ENCODE measurements around the gene GALK1.
"Not testable (repeated sequence)": the region's sequence is repeated elsewhere in the genome, so short reads cannot be mapped to it uniquely, and the experiment has no call there.

GALK1 gene

DNA sequence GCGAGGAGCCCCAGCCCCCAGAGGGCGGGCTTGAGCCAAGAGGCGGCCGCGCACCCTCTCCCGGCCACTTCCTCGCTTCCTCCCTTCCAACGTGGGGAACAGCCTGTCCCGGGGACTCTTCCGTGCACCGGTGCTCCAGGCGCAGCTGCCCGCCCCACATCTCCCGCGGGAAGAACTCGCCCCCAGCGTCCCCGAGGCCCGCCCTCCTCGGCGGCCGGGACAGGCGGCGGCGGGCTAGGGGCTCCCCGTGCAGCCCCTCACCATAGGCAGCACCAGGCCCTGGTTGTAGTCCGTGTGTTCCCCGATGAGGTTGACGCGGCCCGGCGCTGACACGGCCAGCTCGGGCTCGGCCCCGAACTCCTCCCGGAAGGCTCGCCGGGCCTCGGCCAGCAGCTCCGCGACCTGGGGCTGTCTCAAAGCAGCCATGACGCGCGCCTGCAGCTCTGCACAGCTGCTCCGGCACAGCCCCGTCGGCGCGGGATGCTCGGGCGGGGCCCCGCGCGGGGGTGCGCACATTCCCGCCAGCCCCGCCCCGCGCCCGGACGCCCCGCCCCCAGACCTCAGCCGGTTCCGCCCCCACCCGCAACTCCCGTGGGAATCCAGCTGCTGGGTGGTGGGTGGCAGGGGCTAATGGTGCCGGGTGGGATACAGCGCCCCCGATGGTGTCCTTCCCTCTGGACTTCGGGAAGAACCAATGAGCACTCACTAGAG, at the start of gene GALK1:
TSS of gene GALK1 (minus strand) at position 482 of the 711 bp plus-strand sequence. CDS start at position 426, 56 bp downstream.
- no peak for DNase-seq

- no peak for DNase-seq
Measured at GRCh38 chr17:75814021-75814395, 49.0 kb upstream of the GALK1 start.

- DNase-seq: no peak
Measured at GRCh38 chr17:75813081-75814020, 48.4 kb upstream of the GALK1 start.

DNA sequence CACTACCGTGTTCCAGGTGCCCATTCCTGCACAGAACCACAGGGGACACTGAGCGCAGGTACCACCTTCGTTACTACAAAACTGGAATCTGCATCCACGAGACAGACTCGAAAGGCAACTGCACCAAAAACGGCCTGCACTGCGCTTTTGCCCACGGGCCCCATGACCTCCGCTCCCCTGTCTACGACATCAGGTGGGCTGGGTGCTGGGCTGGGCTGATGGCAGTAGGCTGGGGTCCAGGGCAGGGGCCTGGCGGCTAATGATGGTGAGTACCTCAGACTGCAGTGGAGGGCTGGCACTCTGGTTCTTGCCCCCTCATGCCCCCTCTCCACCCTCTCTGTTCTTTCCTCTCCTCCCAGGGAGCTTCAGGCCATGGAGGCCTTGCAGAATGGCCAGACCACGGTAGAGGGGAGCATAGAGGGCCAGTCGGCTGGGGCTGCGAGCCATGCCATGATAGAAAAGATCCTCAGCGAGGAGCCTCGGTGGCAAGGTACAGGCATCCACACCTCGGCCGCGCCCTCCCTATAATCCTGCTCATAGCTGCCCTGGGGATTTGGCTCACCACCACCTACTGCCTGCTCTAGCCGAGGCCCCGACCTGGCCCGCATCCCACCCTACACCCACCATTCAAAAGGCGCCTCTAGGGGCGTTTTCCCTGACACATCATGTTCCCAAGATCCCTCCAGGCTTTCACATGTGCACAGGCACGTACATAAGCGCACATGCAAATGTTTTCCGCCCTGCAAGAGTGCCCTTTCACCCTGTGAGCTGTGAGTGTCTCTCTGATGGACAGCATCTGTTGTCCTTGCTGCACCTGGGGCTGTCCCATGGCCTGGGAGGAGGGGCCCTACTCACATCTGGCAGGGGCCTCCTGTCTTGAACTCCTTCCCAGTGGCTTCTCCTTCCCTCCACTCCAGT, 47.4 kb upstream of the GALK1 start:
- no peak for DNase-seq

GRCh38 chr17:75811174-75811573, 46.2 kb upstream of the GALK1 start:
- no peak for DNase-seq

DNA sequence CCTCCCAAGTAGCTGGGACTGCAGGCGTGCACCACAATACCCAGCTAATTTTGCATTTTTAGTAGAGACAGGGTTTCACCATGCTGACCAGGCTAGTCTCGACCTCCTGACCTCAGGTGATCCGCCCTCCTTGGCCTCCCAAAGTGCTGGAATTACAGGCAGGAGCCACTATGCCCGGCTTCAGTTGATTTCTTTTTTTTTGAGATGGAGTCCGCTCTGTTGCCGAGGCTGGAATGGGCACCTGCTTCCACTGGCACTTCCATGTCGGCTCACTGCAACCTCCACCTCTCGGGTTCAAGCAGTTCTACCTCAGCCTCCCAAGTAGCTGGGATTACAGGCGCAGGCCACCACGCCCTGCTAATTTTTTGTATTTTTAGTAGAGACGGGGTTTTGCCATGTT, 45.8 kb upstream of the GALK1 start:
- not testable (repeated sequence) for DNase-seq

DNA sequence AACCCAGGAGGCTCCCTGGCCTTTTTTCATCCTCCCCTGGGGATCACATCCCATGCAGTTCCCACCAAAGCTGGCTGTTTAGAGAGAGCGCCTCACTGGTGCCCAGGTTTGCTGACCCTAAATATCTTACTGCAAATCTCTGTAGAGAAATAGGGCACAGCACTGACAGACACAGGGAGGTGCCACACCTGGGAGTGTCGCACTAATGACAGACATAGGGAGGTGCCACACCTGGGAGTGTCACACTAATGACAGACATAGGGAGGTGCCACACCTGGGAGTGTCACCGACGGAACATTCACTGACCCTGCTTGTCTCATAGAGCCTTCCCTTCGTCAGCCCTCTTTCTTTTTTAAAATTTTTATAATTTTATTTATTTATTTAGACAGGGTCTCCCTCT, 45.2 kb upstream of the GALK1 start:
- DNase-seq: no peak

DNA sequence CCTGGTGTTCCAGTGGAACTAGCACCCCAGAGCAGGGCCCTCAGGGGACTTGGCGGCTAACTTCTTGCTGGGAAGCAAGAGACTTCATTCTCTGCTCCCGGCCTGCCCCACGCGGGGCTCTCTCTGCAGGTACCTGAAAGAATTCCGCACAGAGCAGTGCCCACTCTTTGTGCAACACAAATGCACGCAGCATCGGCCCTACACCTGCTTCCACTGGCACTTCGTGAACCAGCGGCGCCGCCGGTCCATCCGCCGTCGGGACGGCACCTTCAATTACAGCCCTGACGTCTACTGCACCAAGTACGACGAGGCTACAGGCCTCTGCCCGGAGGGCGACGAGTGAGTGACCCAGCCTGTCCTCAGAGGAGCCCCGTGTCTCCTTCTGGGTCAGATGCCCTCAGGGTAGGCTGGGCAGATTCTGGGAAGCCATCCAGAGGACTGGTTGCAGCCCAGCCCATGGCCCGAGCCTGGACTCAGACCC, 44.7 kb upstream of the GALK1 start:
- DNase-seq: no peak

DNA sequence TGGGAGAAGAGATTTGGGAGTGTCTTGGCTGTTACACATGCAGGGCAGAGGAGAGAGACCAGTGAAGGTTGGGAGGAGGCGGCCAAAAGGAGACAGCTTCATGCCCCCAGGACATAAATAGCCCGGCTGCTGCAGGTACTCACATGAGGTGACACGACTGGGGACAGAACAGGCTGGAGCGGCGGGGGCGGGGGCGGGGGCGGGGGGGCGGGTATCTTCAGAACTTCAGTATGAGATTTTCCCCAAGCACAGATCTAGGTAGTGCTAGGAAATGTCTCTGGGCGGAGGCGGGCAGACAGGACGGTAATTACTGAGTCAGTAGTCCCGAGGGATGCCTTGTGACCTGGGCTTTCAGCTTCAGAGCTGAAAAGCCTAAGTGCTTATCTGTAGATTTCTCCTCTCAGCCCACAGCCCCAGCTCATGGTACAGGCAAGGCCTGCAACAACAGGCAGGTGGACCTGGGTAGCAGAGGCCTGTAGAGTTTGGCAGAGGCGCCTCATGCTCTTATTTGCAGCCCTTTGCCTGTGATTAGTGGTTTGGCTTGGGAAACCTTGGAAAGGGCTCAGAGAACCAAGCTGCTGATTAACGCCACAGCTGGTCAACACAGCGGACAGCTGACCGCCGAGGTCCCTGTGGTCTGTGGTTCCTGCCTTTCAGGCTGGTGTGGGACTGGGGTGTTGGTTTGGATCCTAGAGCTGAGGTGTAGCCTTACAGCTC, 44.1 kb upstream of the GALK1 start:
- no peak for DNase-seq

GRCh38 chr17:75808549-75808904, 43.5 kb upstream of the GALK1 start:
- no peak for DNase-seq

GRCh38 chr17:75807861-75808260, 42.9 kb upstream of the GALK1 start:
- no peak for DNase-seq

GRCh38 chr17:75806822-75807500, 42.0 kb upstream of the GALK1 start:
- DNase-seq: no peak

DNA sequence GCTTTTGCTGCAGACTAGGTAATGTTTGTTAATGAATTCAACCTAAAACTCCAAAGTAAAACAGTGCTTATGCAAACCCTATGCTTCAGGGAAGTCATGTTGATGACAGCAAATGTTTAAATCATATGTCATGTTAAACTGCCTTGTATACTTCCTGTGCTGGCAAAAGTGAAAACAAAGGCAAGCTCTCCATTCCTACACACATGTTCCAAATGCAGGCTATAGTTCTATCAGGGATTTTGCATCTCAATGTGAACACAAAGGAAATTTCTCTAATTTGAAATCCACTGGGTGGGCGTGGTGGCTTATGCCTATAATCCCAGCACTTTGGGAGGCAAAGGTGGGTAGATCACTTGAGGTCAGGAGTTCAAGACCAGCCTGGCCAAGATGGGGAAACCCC, 38.9 kb upstream of the GALK1 start:
- DNase-seq: no peak

- DNase-seq: no peak
Measured at GRCh38 chr17:75799402-75799801, 34.4 kb upstream of the GALK1 start.

GRCh38 chr17:75795820-75796607, 31.0 kb upstream of the GALK1 start:
- no peak for DNase-seq

DNA sequence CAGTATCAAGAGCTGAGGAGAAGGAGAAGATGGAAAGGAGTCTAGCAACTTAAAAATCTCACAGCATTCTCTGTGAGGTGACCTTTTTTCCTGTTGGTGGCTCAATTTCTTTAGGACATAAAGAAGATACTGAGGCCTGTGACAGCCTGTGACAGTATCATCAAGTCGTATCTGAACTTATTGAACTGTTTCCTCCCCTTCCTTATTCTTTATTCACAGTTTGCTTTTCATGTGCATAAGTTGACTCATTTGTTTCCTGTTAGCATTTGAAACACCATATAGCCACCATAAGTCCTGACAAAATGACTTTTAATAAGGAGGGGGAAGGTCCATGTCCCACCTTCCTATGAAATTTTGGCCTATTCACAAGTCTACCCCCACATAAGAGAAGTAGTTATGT, 28.5 kb upstream of the GALK1 start:
- no peak for DNase-seq

GRCh38 chr17:75791254-75791653, 26.3 kb upstream of the GALK1 start:
- no peak for DNase-seq

GRCh38 chr17:75785016-75785890, 20.3 kb upstream of the GALK1 start:
- DNase-seq: no peak

- no peak for DNase-seq
Measured at GRCh38 chr17:75784473-75785015, 19.6 kb upstream of the GALK1 start, which contains the start of gene UNK. UNK (plus strand) TSS chr17:75784806; CDS start chr17:75784881, 75 bp downstream.
